Activated T-cell treated with anti-CD3 and anti-CD28 coated beads, Interleukin-2, amount 50 U/mL, for 4 hours (primary cell): ENCODE data around the gene POU5F1. TPM values are rescaled to one million over a fixed set of nuclear protein-coding genes. Genes with fewer than 3 reads are reported as not detected.
"Not testable (repeated sequence)": the region's sequence is repeated elsewhere in the genome, so short reads cannot be mapped to it uniquely, and the experiment has no call there.

Source experiments
- ATAC-seq, 2 donors: fragments of 200-7000 bp; cut with Tn5 transposase; one replicate each; pipeline ENCODE4 v1.10.0; 2021
- DNase-seq: peaks from one replicate; pipeline ENCODE4 v3.0.0-alpha.2; 2020
- H3K27me3 Mint-ChIP-seq: one replicate; pipeline ENCODE4 v1.8.0; 2021; ENCODE audit warnings: low read depth, mixed read lengths
- H3K36me3 Mint-ChIP-seq: one replicate; pipeline ENCODE4 v1.8.0; 2022; ENCODE audit warnings: mixed read lengths; ENCODE audit not compliant: insufficient read depth
- H3K4me1 Mint-ChIP-seq: one replicate; pipeline ENCODE4 v1.8.0; 2021; ENCODE audit warnings: low read depth, mixed read lengths
- H3K4me3 Mint-ChIP-seq: one replicate; pipeline ENCODE4 v1.8.0; 2021; ENCODE audit warnings: mild to moderate bottlenecking, moderate library complexity, mixed read lengths
- H3K9me3 Mint-ChIP-seq: one replicate; pipeline ENCODE4 v1.8.0; 2021; ENCODE audit warnings: mixed read lengths
- total RNA-seq, 3 donors: library from RNA; stranded (reverse); gene quantifications; one replicate each; pipeline ENCODE4 v1.2.1, GENCODE V29; 2021

POU5F1 gene
- total RNA-seq, 3 donors from 2014 or later: 0.63 to 1.4 (median 1.0) TPM

DNA sequence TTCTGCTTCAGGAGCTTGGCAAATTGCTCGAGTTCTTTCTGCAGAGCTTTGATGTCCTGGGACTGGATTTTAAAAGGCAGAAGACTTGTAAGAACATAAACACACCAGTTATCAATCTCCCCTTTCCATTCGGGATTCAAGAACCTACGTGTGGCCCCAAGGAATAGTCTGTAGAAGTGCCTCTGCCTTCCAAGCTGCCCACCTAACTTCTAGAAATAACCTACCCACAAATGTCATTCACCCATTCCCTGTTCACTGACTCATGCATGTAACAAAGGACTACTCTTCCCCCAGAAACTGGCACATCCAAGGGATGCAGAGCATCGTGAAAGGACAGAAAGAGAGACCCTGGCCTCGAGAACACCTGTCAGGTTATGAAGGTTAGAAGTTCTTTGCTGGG, 4.5 kb downstream of the POU5F1 start:
- ATAC-seq: no peak
- no peak for DNase-seq
- H3K4me1 Mint-ChIP-seq: peaks cover 4% of the 10 kb centered on the region
- no peaks in the 10 kb centered on the region for H3K9me3 Mint-ChIP-seq
- no peaks in the 10 kb centered on the region for H3K36me3 Mint-ChIP-seq
- no peak overlapping the region for H3K4me3 Mint-ChIP-seq
- no peaks in the 10 kb centered on the region for H3K27me3 Mint-ChIP-seq

DNA sequence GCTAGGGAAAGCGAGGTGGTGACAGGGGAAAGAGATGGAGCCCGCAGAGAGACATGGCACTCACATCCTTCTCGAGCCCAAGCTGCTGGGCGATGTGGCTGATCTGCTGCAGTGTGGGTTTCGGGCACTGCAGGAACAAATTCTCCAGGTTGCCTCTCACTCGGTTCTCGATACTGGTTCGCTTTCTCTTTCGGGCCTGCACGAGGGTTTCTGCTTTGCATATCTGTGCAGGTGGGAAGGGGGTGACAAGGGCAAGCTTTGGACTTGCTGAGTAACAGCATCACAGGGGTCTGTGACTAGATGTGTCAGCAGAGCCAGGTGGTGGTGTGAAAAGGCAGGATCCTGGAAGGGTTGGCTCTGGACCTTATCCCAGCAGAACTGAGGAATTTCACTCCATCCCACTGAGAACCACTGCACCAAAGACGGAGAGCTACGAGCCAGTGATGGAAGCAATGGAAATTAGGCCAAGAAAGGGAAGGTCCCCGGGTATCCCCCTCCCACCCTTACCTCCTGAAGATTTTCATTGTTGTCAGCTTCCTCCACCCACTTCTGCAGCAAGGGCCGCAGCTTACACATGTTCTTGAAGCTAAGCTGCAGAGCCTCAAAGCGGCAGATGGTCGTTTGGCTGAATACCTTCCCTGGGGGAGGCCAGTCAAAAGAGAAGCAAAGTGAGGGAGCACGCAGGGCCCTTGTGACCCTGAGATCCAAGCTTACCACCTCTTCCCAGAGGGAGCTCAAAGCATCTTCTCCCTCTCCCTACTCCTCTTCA, 5.2 kb downstream of the POU5F1 start:
- H3K4me3 Mint-ChIP-seq, H3K36me3 Mint-ChIP-seq, H3K4me1 Mint-ChIP-seq, DNase-seq, H3K9me3 Mint-ChIP-seq, H3K27me3 Mint-ChIP-seq: not testable (repeated sequence)
- ATAC-seq: peak; percentile 28 to 48

DNA sequence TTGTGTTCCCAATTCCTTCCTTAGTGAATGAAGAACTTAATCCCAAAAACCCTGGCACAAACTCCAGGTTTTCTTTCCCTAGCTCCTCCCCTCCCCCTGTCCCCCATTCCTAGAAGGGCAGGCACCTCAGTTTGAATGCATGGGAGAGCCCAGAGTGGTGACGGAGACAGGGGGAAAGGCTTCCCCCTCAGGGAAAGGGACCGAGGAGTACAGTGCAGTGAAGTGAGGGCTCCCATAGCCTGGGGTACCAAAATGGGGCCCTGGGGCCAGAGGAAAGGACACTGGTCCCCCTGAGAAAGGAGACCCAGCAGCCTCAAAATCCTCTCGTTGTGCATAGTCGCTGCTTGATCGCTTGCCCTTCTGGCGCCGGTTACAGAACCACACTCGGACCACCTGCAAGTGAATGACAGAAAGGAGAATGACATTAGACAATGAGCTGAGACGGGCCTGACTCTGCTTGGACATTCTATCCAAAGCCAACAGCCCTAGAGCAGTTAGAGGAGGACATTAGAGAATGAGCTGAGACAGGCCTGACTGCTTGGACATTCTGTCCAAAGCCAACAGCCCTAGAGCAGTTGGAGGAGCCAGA, 5.9 kb downstream of the POU5F1 start:
- not testable (repeated sequence) for H3K4me3 Mint-ChIP-seq, ATAC-seq, H3K9me3 Mint-ChIP-seq, H3K4me1 Mint-ChIP-seq, H3K27me3 Mint-ChIP-seq, H3K36me3 Mint-ChIP-seq, DNase-seq

DNA sequence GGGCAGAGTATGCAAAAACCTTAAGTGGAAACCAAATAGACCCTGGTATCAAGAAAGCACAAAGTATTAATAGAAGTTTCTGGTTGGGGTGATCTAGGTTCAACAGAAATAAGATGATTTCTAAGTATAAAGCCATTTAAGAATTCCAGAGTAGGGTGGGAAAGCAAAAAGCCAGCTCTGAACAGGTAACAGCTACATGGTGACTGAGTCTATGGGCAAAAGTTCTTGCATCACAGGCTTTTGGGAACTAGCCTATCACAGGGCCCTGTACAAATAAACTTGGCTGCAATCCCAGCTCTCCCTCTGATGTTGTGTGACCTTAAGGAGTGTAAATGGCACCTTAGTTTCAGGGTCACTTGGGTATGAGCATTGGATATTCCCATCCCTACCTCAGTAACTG, 6.6 kb downstream of the POU5F1 start:
- ATAC-seq (no peak), DNase-seq (no peak)
- no peak overlapping the region for H3K4me3 Mint-ChIP-seq
- H3K4me1 Mint-ChIP-seq: peaks cover 11% of the 10 kb centered on the region
- no peaks in the 10 kb centered on the region for H3K27me3 Mint-ChIP-seq
- H3K36me3 Mint-ChIP-seq: no peaks in the 10 kb centered on the region
- no peaks in the 10 kb centered on the region for H3K9me3 Mint-ChIP-seq

DNA sequence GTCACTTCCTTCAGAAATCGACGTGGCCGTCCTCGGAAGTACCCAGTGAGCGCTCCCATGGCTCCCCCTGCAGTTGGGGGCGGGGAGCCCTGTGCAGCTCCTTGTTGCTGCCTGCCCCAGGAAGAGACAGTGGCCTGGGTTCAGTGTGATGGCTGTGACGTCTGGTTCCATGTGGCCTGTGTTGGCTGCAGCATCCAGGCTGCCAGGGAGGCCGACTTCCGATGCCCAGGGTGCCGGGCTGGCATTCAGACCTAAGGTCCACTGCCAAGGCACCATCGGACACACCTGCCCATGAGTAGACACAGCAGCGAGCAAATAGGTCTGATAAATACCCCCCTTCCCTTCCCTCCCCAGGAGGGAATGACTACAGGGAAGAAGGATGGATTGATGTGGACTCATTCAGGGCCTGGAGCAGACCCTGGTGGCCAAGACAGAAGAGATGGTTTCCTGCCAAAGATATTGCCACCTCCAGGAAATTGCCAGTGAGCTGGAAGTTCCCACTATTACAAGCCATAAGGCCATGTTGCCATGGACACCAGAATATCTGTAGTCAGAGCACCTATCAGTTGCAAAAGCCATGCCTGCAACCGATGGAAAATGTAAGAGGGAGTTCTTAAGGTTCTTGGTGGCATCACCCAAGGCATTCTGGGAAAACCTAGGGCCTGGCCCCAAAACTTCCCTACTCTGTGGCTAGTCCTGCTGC, 7.9 kb downstream of the POU5F1 start:
- Mint-ChIP-seq H3K4me3 (no peak overlapping the region), H3K9me3 (no peaks in the 10 kb centered on the region), H3K36me3 (no peaks in the 10 kb centered on the region), H3K27me3 (no peaks in the 10 kb centered on the region), H3K4me1 (peaks cover 18% of the 10 kb centered on the region)
- DNase-seq: no peak
- ATAC-seq: no peak

DNA sequence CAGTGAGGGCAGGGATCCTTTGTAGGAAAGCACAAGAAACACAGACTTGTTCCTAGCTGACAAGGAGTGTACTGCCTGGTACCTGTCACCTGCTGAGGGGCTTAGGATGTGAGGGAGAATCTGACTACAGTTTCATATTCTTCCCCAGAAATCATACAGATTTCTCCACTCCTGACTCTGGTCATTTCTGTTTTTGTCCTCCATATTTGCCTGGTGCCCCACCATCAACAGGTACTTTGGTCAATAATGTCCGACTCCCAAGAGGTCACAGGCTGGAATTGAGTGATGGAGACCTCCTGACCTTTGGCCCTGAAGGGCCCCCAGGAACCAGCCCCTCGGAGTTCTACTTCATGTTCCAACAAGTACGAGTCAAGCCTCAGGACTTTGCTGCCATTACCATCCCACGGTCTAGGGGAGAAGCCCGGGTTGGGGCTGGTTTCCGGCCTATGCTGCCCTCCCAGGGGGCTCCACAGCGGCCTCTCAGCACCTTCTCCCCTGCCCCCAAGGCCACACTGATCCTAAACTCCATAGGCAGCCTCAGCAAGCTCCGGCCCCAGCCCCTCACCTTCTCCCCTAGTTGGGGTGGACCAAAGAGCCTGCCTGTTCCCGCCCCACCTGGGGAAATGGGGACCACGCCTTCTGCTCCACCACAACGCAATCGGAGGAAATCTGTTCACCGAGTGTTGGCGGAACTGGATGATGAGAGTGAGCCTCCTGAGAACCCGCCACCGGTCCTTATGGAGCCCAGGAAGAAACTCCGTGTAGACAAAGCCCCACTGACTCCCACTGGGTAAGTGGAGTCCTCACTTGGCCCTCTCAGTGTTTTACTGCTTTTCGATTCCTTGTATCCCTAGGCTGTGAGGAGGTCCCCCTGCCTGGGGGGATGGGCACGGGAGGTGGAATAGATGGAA, 9.0 kb downstream of the POU5F1 start:
- ATAC-seq (no peak), DNase-seq (no peak)
- Mint-ChIP-seq H3K36me3 (no peaks in the 10 kb centered on the region), H3K4me3 (no peak overlapping the region), H3K27me3 (no peaks in the 10 kb centered on the region), H3K4me1 (peaks cover 24% of the 10 kb centered on the region), H3K9me3 (no peaks in the 10 kb centered on the region)

DNA sequence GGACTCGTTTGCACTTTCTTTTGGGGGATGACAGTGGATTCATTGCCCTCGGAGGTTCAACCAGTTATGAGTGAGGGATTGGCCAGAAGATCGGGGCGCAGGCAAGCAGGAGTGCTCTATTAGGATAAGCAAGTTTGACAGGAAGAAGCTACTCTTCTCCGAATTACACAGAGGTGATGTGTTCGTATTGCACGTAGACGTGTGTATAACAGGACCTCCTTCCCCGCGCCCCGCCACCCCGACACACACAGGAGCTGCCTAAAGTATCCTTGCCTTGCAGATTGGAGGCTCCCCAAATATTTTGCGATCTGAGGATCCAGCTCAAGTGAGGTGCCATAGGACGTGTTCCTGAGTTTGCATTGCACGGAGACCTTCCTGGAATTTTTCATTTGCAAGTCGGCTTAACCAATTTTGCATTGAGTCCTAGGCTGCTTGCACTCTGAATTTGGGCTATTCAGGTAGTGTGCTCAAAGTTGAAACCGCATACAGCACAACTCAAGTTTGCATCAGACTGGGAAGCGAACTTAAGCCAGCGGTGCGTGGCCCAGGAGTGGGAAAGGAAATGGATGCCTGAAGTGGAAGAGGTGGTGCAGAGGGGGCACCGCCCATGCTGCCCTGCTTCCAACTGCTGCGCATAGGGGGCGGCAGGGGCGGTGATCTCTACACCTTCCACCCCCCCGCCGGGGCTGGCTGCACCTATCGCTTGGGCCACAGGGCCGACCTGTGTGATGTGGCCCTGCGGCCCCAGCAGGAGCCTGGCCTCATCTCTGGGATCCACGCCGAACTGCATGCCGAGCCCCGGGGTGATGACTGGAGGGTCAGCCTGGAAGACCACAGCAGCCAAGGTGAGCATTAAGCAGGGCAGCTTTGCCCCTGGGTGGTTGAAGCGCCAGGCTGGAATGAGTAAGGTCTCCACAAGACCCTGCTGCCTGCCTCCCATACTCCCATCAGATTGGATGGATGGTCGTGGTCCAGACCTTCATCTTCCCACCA, 11.3 kb downstream of the POU5F1 start:
- DNase-seq (no peak), ATAC-seq (peak; percentile 13 to 19)
- Mint-ChIP-seq H3K4me3 (peak overlapping the region; percentile 93), H3K4me1 (peaks cover 21% of the 10 kb centered on the region), H3K36me3 (peaks cover 4% of the 10 kb centered on the region), H3K27me3 (no peaks in the 10 kb centered on the region), H3K9me3 (no peaks in the 10 kb centered on the region)

DNA sequence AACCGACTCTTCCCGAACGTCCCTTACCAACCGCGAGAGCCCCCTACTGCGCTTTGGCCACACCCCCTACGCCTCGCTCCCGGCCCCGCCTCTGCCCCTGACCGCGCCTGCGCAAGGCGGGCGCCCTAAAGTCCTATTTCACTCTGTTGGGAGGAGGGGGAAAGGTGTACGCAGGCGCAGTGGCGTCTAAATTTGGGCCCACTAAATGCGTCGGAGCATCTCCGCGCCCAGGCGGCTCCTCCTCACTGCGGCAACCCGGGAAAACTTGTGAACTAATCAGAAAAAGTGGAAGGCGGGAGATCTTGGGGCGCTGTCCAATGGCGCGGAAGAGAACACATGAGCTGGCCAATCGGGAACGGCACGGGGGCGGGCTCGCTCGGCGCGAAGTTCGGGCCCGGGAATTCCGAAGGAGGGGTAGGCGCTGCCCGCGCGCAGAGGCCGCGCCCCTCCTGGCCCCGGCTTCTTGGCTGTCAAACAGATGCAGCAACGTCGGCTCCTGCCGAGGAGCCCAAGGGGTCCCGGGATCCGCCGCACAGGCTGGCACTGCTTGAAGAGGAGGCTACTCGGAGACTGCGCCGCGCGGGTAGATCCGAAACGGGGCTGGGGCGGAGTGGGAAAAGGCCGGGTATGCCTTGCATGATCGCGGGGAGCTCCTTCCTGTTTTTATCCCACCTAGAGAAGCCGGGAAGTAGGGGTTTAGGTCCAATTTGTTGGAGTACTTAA, 12.2 kb downstream of the POU5F1 start, which contains the start of gene TCF19:
Gene TCF19, plus strand, starts transcription at position 450 of the 723 bp plus-strand sequence. CDS start 881 bp downstream, outside the sequence.
- DNase-seq: peak; percentile 99
- H3K4me1 Mint-ChIP-seq: peaks cover 21% of the 10 kb centered on the region
- H3K9me3 Mint-ChIP-seq: no peaks in the 10 kb centered on the region
- no peaks in the 10 kb centered on the region for H3K27me3 Mint-ChIP-seq
- ATAC-seq: peak; percentile 96
- H3K4me3 Mint-ChIP-seq: peak within 1 kb of the TSS; percentile 93
- H3K36me3 Mint-ChIP-seq: peaks cover 4% of the 10 kb centered on the region

DNA sequence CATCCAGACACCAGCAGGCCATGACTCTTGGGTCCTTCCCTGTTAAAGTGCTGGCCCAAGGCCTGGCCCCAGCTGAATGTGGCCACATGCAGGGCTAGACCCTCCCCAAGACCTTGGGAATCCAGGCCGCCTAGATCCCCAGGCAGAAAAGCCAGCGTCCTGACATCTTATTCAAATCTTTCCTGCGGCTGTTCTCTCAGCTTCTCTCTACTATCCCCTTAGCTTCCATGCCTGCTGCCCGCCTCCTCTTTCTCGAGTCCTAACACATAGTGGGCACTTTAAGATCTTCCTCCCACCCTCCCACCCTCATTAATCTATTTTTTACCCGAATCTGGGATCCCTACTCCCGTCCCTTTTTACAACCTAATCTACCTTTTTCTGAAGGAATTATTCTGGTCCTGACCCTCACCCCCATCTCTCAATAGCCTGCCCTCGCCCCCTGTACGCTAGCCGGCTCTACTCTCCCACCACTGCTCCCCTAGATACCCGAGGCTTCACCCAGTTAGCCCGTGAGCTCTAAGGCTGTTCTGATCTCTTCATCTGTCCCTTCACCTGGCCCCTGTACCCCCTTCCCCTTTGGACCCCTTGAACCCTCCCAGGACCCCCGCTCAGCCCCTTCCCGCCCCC, 12.9 kb downstream of the POU5F1 start, which contains the start of gene CCHCR1:
Gene CCHCR1, minus strand, starts transcription at position 290 of the 627 bp plus-strand sequence. Its CDS starts 202 bp downstream, at position 88.
- peak within 1 kb of the TSS; percentile 93 for H3K4me3 Mint-ChIP-seq
- peaks cover 4% of the 10 kb centered on the region for H3K36me3 Mint-ChIP-seq
- peaks cover 21% of the 10 kb centered on the region for H3K4me1 Mint-ChIP-seq
- DNase-seq (no peak), ATAC-seq (peak; percentile 20 to 30)
- no peaks in the 10 kb centered on the region for H3K9me3 Mint-ChIP-seq
- H3K27me3 Mint-ChIP-seq: no peaks in the 10 kb centered on the region

DNA sequence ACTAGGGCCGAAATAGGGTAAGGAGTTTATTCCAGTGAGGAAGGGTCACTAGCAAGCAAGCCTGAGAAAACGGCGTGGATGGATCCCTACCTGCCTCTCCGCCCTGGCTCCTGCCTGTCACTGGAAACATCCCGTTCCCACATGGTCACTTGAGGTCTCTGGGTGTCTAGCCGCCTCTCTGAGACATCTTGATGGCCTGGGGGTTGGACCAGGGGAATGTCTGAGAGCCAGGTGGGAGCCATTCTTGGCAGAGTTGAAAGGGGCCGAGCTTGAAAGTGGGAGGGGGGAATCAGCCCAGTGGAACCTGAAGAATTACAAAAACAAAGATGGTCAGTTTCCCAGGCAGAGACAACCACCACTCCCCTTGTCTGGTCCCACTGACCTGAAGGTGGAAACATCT, 13.8 kb downstream of the POU5F1 start:
- peaks cover 21% of the 10 kb centered on the region for H3K4me1 Mint-ChIP-seq
- no peak for ATAC-seq
- DNase-seq: no peak
- peak overlapping the region; percentile 93 for H3K4me3 Mint-ChIP-seq
- H3K36me3 Mint-ChIP-seq: peaks cover 4% of the 10 kb centered on the region
- no peaks in the 10 kb centered on the region for H3K9me3 Mint-ChIP-seq
- no peaks in the 10 kb centered on the region for H3K27me3 Mint-ChIP-seq

DNA sequence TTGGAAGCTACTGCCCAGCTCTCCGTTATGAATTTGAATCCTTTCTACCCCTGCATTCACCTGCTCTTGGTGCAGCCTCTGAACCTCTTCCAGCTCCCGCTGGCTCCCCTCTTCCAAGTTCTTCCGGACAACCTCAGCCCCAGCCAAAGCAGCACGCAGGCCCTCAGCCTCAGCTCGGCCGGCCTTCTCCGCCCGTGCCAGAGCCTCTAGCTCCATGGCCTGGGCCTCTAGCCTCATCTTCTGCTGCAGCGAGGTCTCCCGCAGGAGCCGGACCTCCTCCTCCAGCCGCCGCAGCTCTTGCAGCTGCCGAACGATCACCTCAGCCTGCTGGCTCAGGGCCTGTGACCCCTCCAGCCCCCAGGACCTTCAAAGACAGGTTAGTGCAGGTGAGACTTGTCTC, 16.0 kb downstream of the POU5F1 start:
- H3K4me1 Mint-ChIP-seq: peaks cover 17% of the 10 kb centered on the region
- peaks cover 19% of the 10 kb centered on the region for H3K36me3 Mint-ChIP-seq
- H3K9me3 Mint-ChIP-seq: no peaks in the 10 kb centered on the region
- no peak for DNase-seq
- ATAC-seq: no peak
- H3K4me3 Mint-ChIP-seq: no peak overlapping the region
- no peaks in the 10 kb centered on the region for H3K27me3 Mint-ChIP-seq

DNA sequence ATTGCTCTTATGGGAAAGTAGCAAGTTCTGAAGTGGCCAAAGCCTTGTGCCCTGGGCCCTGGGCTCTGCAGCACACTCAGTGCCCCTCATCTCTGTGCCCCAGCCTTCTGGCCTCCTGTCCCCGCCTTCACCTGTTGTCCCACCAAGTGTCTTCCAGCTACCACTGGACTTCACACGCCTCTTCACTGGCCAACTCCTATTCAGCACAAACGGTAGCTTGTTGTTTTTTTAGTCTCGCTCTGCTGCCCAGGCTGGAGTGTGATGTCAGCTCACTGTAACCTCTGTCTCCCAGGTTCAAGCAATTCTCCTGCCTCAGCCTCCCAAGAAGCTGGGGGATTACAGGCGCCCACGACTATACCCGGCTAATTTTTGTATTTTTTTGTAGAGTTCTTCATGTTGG, 17.7 kb downstream of the POU5F1 start:
- Mint-ChIP-seq H3K4me1 (peaks cover 7% of the 10 kb centered on the region), H3K36me3 (peaks cover 19% of the 10 kb centered on the region), H3K4me3 (no peak overlapping the region), H3K9me3 (no peaks in the 10 kb centered on the region), H3K27me3 (no peaks in the 10 kb centered on the region)
- ATAC-seq: no peak
- DNase-seq: no peak
